Ureter (tissue), 1 donor: Measurements from ENCODE around the gene BCAR3. TPM values are rescaled to one million over a fixed set of nuclear protein-coding genes. Genes with fewer than 3 reads are reported as not detected.

Experiments used
- DNase-seq: peaks from one replicate; pipeline ENCODE4 v3.0.0-alpha.2; 2020; ENCODE audit warnings: low spot score
- total RNA-seq: library from RNA; stranded (reverse); gene quantifications from one replicate; pipeline ENCODE4 v1.2.4, GENCODE V29; 2023
- donor health status: DM: yes; HTN: yes; CAD: no.

Gene BCAR3
- total RNA-seq, 1 donor from 2014 or later, result 26.7 TPM

GRCh38 chr1:93638981-93639380 is 42.7 kb downstream of the BCAR3 start:
- DNase-seq, result no peak

GRCh38 chr1:93638307-93638847 is 43.3 kb downstream of the BCAR3 start:
- DNase-seq, result no peak

- DNase-seq, result no peak
Measured at GRCh38 chr1:93636712-93637111, 44.9 kb downstream of the BCAR3 start.

GRCh38 chr1:93635614-93636543 is 45.8 kb downstream of the BCAR3 start:
- DNase-seq, result no peak

- no peak for DNase-seq
Measured at GRCh38 chr1:93633313-93633712, 48.3 kb downstream of the BCAR3 start.

GRCh38 chr1:93631626-93632365 is 49.8 kb downstream of the BCAR3 start:
- DNase-seq, result no peak

GRCh38 chr1:93630168-93630567 is 51.5 kb downstream of the BCAR3 start:
- DNase-seq, result no peak

- no peak for DNase-seq
Measured at GRCh38 chr1:93629101-93630059, 52.3 kb downstream of the BCAR3 start.

- no peak for DNase-seq
Measured at GRCh38 chr1:93628681-93629080, 53.0 kb downstream of the BCAR3 start.

GRCh38 chr1:93625582-93626327 is 55.9 kb downstream of the BCAR3 start:
- DNase-seq, result no peak

- DNase-seq, result no peak
Measured at GRCh38 chr1:93623875-93624274, 57.8 kb downstream of the BCAR3 start.

GRCh38 chr1:93623436-93623835 is 58.2 kb downstream of the BCAR3 start:
- no peak for DNase-seq

GRCh38 chr1:93621246-93621645 is 60.4 kb downstream of the BCAR3 start:
- DNase-seq, result no peak

GRCh38 chr1:93620841-93621210 is 60.8 kb downstream of the BCAR3 start:
- no peak for DNase-seq

- DNase-seq, result no peak
Measured at GRCh38 chr1:93620172-93620840, 61.3 kb downstream of the BCAR3 start.

- DNase-seq, result no peak
Measured at GRCh38 chr1:93619507-93620171, 62.0 kb downstream of the BCAR3 start.

GRCh38 chr1:93617670-93618499 is 63.8 kb downstream of the BCAR3 start:
- DNase-seq, result no peak

- DNase-seq, result no peak
Measured at GRCh38 chr1:93616996-93617669, 64.5 kb downstream of the BCAR3 start.
